Tibial nerve (tissue), 4 donors: Measurements from ENCODE around the gene C1orf116. TPM values are rescaled to one million over a fixed set of nuclear protein-coding genes. Genes with fewer than 3 reads are reported as not detected.

ENCODE experiments used
- DNase-seq, 2 donors: peaks; one replicate each; pipeline ENCODE4 v3.0.0-alpha.2; 2019; ENCODE audit warnings: low spot score in 2 of 2
- H3K27ac ChIP-seq, 4 donors: fragments of 200-600 bp; sonication (generic) in 3 of 4; one replicate each; pipeline ENCODE4 v1.5.1; 2017 to 2019; ENCODE audit warnings: mild to moderate bottlenecking in 1 of 4
- H3K27me3 ChIP-seq, 2 donors: fragments of 200-600 bp; sonication (generic) in 1 of 2; one replicate each; pipeline versions ENCODE4 v1.5.1 to v1.6.0; 2017 to 2019
- H3K36me3 ChIP-seq, 3 donors: fragments of 200-600 bp; sonication (generic); one replicate each; pipeline ENCODE4 v1.5.1; 2018 to 2019
- H3K4me1 ChIP-seq, 4 donors: fragments of 200-600 bp; sonication (generic) in 3 of 4; one replicate each; pipeline ENCODE4 v1.5.1; 2017 to 2019
- H3K4me3 ChIP-seq, 4 donors: fragments of 200-600 bp; sonication (generic) in 3 of 4; one replicate each; pipeline ENCODE4 v1.5.1; 2017 to 2019; ENCODE audit warnings: mild to moderate bottlenecking in 1 of 4, moderate library complexity in 1 of 4
- H3K9me3 ChIP-seq, 4 donors: fragments of 200-600 bp; sonication (generic) in 3 of 4; one replicate each; pipeline ENCODE4 v1.5.1; 2017 to 2019
- EP300 ChIP-seq, 2 donors: sonication (generic); formaldehyde crosslinking; IDR thresholded peaks; one replicate each; pipeline ENCODE4 v1.6.1; 2017; ENCODE audit warnings: antibody characterized with exemption in 2 of 2, mild to moderate bottlenecking in 1 of 2
- POLR2A ChIP-seq, 2 donors: fragments of 450-650 bp; IDR thresholded peaks; one replicate each; pipeline ENCODE4 v1.6.1; 2017; ENCODE audit warnings: antibody characterized with exemption in 2 of 2, mild to moderate bottlenecking in 2 of 2, moderate library complexity in 2 of 2
- WGBS, 2 donors: methylation state at CpG; one replicate each; pipeline ENCODE4 v1.1.5; 2018; 5-methylcytosine and 5-hydroxymethylcytosine counted together
- total RNA-seq, 4 donors: library from RNA; depleted of rRNA; stranded (reverse); fragments of >200 nt; gene quantifications; one replicate each; pipeline ENCODE4 v1.1.0, GENCODE V29; 2016
- TF ChIP-seq, protein P1 (sequence below), 5 experiments: fragments of 200-600 bp in 3 of 5; fragments of 450-650 bp in 2 of 5; sonication (generic) in 3 of 5; IDR thresholded peaks; one replicate each; pipeline ENCODE4 v1.5.1; 2016 to 2019; ENCODE audit warnings: antibody characterized with exemption in 5 of 5, mild to moderate bottlenecking in 3 of 5, moderate library complexity in 2 of 5

The C1orf116 gene
- total RNA-seq, 4 donors from 2014 or later: 0.44 TPM; not detected in 3

DNA sequence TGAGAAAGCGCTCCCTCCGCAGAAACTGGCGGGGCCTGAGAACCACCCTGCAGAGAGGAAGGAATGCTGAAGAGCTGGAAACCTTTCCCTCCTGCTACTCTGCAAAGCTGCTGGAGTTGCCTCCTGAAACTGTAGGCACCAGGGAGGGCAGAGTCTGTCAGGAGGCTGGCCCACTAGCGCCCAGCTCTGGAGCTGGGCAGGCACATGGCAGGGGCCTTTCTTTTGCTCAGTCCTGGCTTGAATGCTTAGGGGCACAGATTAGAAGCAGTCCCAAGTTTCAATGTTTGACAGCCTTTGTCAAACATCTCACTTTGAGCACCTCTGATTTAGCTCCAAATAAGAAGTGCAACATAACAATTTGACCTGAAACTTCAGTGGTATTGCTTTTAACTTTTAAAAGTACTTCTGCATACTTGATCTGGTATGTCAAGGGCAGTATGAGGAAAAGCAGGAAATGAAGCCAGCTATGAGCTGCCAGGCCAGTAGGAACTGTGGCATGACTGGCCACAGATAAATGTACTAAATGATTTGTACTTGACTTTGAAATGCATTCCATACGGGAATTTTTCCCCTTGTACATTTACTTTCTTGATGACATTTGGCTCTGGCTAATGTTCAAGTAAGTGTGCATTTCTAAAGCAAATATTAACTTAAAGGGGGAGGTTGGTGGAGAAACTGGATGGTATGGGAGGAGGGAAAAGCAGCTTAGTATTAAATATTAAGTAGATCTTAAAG lies 7.2 kb downstream of the C1orf116 start:
- no peaks in the 10 kb centered on the region for H3K27me3 ChIP-seq
- TF ChIP-seq, protein P1, sequence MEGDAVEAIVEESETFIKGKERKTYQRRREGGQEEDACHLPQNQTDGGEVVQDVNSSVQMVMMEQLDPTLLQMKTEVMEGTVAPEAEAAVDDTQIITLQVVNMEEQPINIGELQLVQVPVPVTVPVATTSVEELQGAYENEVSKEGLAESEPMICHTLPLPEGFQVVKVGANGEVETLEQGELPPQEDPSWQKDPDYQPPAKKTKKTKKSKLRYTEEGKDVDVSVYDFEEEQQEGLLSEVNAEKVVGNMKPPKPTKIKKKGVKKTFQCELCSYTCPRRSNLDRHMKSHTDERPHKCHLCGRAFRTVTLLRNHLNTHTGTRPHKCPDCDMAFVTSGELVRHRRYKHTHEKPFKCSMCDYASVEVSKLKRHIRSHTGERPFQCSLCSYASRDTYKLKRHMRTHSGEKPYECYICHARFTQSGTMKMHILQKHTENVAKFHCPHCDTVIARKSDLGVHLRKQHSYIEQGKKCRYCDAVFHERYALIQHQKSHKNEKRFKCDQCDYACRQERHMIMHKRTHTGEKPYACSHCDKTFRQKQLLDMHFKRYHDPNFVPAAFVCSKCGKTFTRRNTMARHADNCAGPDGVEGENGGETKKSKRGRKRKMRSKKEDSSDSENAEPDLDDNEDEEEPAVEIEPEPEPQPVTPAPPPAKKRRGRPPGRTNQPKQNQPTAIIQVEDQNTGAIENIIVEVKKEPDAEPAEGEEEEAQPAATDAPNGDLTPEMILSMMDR (IDR thresholded peaks at IDR 0.05): no peak
- TF ChIP-seq EP300 (IDR thresholded peaks at IDR 0.05) (no peak), POLR2A (IDR thresholded peaks at IDR 0.05) (no peak)
- H3K27ac ChIP-seq: peak overlapping the region in 3 of 4 donors; percentile 26 to 50 (median 38)
- H3K36me3 ChIP-seq: no peaks in the 10 kb centered on the region
- H3K9me3 ChIP-seq: no peaks in the 10 kb centered on the region
- 12 to 42% methylated on average over 1 to 5 of the region's 5 CpGs for WGBS, 2 donors
- no peak for DNase-seq
- H3K4me1 ChIP-seq: peaks cover 0 to 60% (median 23%) of the 10 kb centered on the region in 4 donors
- no peak overlapping the region for H3K4me3 ChIP-seq

DNA sequence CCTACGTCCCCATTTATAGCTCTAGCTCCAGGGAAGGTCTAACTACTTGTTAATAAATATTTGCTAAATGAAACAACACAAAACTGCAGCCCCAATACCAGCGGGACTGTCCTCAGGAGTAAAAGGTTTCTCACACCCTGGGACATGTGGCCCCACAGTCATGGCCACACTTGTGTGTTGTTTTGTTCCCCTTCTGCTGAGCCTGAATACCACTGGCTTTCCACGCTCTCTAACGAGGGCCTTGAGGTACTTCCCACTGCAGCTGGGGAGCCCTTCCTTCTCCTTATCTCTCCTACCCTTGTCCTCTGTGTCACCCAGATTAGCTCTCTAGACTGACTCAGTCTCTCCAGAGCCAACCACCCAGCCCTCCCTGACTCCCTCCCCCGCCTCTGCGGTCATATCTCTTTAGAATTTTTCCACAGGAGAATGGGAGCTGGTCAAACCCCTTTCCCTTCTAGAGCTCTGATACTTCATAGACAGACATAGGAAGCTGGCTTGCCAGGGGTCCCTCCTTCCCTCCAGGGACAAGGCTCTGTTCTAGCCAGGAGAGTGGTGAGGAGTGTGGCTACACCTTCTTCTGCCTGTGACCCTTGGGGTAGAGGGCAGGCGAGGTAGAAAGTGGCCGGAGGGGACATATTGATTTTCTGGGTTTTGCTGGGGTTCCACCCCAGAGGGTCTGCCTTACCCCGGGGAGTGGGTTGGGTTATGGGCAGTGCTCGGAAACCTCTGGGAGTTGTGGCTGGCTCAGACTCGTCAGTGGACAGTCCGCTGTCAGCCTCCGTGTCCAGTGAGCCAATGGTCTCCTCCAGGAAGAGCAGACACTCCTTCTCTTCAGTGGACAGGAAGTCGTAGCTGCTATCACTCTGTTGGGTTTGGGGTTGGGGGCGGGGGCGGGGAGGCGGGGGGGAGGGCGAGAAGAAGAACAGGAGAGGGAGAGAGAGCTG lies 8.1 kb downstream of the C1orf116 start:
- Histone ChIP-seq H3K4me1 (peaks cover 0 to 60% (median 23%) of the 10 kb centered on the region in 4 donors), H3K27ac (peak overlapping the region in 3 of 4 donors; percentile 3 to 50 (median 26)), H3K9me3 (no peaks in the 10 kb centered on the region), H3K4me3 (no peak overlapping the region), H3K27me3 (no peaks in the 10 kb centered on the region), H3K36me3 (no peaks in the 10 kb centered on the region)
- no peak for DNase-seq
- TF ChIP-seq EP300 (IDR thresholded peaks at IDR 0.05) (no peak), POLR2A (IDR thresholded peaks at IDR 0.05) (no peak)
- TF ChIP-seq, protein P1 (IDR thresholded peaks at IDR 0.05): no peak
- WGBS, 2 donors: 63 to 75% methylated on average over 13 to 18 of the region's 18 CpGs

DNA sequence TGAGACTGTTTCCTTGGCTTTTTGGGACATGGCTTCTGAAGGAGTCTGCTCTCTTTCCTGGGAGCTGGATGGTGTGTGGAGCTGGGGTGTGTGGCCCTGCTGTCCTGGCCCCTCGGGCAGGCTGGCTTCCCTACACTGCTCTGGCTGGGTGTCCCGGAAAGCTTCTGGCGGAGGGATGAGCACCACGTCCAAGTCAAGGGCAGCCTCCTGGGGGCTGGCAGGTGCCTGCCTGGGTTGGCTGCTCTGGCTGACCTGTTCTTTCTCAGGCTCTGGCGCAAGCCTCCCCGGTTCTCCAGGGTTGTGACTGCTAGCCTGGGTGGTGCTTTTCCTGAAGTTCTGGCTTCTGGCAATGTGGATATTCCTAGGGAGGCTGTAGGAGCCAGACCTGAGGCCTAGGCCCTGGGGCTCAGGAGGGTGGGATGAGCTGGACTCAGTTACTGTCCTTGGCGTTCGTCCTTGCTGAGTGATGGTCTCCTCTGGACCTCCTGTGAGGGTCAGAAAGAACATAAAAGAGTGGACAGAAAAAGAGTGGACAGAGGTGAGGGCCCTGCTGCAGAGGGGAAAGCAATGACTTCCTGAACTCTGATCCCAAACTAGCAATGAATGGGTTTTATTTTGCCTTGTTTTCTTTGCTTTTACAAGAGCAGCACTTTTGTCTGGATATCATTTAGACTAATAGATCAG lies 9.4 kb downstream of the C1orf116 start:
- Histone ChIP-seq H3K27me3 (no peaks in the 10 kb centered on the region), H3K27ac (peak overlapping the region in 1 of 4 donors; percentile 17), H3K9me3 (no peaks in the 10 kb centered on the region), H3K36me3 (no peaks in the 10 kb centered on the region), H3K4me3 (no peak overlapping the region), H3K4me1 (peaks cover 0 to 60% (median 23%) of the 10 kb centered on the region in 4 donors)
- WGBS, 2 donors: 73 to 74% methylated on average over 7 to 8 of the region's 8 CpGs
- no peak for DNase-seq
- no peak for TF ChIP-seq POLR2A (IDR thresholded peaks at IDR 0.05)

DNA sequence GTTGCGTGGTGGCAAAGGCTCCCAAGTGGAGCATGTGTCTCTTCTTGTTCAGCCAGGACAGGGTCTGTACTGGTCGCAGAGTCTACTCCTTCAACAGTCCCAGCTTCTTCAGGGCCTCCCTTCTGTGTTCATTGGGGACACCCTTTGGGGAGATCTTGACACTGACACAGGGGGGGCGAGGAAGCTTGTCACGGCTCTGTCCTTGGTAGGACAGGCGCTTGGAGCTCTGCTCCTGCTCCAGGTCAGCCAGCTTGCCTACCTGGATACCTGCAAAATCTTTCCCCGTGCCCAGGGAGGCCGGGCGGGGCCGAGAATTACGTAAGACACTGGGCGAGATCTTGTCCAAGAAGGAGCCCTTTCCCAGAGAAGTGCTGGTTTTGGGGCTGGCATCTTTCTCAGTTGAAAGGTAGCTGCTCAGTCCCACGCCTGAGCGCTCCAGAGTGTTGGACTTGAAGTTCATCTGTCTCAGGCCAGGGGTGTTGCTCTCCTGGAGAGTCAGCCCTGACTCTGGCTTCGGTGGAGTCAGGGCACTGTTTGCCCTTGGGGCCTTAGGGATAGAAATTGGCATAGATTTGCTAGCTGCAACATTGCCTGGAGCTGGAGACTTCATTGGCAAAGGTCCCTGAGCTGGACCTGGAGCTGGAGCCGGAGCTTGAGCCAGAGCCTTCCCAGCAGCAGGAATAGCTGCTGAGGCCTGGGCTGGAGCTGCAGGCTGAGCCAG lies 10.5 kb downstream of the C1orf116 start:
- H3K36me3 ChIP-seq: no peaks in the 10 kb centered on the region
- WGBS, 2 donors: 78 to 81% methylated on average over 15 of the region's 15 CpGs
- DNase-seq: no peak
- H3K27me3 ChIP-seq: no peaks in the 10 kb centered on the region
- no peaks in the 10 kb centered on the region for H3K9me3 ChIP-seq
- H3K4me3 ChIP-seq: no peak overlapping the region
- TF ChIP-seq, protein P1 (IDR thresholded peaks at IDR 0.05): no peak
- TF ChIP-seq EP300 (IDR thresholded peaks at IDR 0.05) (no peak), POLR2A (IDR thresholded peaks at IDR 0.05) (no peak)
- peaks cover 0 to 60% (median 23%) of the 10 kb centered on the region in 4 donors for H3K4me1 ChIP-seq
- peak overlapping the region in 1 of 4 donors; percentile 49 for H3K27ac ChIP-seq
